ENCODE data around the gene BRSK2.

DNA sequence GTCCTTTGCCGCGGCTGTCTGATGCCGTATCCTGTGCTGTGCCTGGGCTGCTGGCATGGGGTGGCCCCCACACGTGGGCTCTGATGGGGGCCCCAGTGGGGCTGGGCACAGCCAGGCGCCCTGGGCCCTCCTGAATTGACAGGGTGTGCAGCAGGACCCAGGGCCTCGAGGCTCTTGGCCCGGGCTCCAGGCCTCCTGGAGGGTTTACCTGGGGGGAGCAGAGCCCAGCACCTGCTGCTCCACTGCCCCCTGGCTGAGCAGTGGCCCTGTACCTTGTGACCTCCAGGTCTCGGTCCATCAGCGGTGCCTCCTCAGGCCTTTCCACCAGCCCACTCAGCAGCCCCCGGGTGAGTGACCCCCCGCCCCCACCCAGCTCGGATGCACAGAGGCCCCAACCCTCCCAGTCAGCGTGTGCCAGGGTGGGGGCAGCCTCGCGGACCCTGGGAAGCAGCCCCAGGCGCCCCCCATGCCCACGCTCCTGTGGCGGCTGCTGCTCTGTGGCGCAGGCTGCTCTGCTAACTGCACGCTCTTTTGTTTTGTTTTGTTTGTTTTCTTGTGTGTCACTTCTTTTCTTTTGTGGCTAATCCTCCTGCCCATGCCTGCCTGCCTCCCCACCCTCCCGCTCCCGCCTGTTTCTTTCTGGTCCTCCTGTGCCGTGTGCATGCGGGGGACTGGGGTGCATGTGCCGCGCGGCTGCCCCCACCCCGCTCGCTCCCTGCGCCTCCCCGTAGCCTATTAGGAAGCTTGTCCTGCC lies 59.9 kb downstream of the BRSK2 start:
- TF ChIP-seq, protein P1, sequence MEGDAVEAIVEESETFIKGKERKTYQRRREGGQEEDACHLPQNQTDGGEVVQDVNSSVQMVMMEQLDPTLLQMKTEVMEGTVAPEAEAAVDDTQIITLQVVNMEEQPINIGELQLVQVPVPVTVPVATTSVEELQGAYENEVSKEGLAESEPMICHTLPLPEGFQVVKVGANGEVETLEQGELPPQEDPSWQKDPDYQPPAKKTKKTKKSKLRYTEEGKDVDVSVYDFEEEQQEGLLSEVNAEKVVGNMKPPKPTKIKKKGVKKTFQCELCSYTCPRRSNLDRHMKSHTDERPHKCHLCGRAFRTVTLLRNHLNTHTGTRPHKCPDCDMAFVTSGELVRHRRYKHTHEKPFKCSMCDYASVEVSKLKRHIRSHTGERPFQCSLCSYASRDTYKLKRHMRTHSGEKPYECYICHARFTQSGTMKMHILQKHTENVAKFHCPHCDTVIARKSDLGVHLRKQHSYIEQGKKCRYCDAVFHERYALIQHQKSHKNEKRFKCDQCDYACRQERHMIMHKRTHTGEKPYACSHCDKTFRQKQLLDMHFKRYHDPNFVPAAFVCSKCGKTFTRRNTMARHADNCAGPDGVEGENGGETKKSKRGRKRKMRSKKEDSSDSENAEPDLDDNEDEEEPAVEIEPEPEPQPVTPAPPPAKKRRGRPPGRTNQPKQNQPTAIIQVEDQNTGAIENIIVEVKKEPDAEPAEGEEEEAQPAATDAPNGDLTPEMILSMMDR (conservative IDR thresholded peaks at IDR 0.05; ENCODE audit: low read depth, low read length): no peak
- no peak for TF ChIP-seq EZH2phosphoT487 (IDR thresholded peaks at IDR 0.05; ENCODE audit: borderline replicate concordance, low read length)
